Measurements from ENCODE around the gene SP4.

The SP4 gene

DNA sequence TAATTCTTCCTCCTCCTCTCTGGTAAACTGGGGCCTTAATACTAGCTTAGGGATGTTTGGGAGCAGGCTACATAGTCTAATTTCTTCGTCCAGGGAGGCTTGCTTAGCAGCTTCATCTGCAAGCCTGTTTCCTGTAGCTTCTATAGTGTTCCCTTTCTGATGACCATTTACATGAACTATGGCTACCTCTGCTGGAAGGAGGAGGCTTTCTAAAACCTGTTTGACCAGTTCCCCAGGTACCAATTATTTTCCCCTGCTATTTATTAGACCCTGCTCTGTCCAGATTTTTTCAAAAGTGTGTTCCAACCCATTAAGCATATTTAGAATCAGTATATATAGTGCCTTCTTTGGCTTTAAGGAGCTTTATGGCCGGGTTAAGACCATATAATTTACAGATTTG is 76.1 kb downstream of the SP4 start:
- ChIA-PET CTCF (interaction anchor here (1.1 kb wide), 1 partner anchor 22 kb away, joined by 3 read pairs; no protein-coding TSS in a partner anchor), POLR2A (no interaction called here)
- TF ChIP-seq, protein P1, sequence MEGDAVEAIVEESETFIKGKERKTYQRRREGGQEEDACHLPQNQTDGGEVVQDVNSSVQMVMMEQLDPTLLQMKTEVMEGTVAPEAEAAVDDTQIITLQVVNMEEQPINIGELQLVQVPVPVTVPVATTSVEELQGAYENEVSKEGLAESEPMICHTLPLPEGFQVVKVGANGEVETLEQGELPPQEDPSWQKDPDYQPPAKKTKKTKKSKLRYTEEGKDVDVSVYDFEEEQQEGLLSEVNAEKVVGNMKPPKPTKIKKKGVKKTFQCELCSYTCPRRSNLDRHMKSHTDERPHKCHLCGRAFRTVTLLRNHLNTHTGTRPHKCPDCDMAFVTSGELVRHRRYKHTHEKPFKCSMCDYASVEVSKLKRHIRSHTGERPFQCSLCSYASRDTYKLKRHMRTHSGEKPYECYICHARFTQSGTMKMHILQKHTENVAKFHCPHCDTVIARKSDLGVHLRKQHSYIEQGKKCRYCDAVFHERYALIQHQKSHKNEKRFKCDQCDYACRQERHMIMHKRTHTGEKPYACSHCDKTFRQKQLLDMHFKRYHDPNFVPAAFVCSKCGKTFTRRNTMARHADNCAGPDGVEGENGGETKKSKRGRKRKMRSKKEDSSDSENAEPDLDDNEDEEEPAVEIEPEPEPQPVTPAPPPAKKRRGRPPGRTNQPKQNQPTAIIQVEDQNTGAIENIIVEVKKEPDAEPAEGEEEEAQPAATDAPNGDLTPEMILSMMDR (IDR thresholded peaks at IDR 0.05; ENCODE audit: control extremely low read depth, extremely low read depth, low read depth, missing control alignments): no peak
- DNase-seq (ENCODE audit: extremely low spot score): no peak

DNA sequence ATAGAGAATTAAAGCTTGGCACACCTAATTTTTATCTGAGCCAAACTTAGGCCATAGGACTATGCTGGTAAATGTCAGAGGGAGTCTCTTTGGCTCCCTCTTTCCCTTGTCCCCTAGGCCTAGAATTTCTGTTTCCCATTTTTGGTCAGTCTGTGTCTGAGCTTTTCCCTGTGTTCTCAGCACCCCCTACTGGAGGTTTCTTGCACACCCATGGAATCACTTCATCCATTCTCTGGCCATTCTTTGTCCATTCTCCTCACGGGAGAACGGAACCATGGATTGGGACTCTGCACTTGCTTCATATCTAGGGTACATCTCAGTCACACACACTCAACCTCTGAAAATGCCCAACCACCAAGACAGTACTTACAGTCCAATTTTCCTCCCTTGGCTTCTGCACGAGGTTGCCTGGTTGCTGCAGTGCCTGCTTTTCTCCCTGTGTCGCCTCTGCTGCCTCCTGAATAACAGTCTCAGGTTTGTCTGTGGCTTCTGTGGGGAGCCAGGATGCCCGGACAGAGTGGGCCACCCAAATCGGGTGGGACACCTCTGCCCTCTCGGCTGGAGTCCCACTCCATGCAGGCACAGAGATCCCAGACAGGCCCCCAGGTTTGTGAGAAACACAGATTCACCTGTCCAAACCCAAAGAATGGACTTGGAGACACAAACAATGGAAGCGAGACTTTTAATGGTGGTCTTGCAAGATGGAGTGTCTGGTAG is 79.9 kb downstream of the SP4 start:
- DNase-seq (ENCODE audit: extremely low spot score): no peak
- POLR2A ChIA-PET: no interaction called here
- TF ChIP-seq, protein P1 (IDR thresholded peaks at IDR 0.05; ENCODE audit: control extremely low read depth, extremely low read depth, low read depth, missing control alignments): peak; percentile 20
- CTCF ChIA-PET: no interaction called here

DNA sequence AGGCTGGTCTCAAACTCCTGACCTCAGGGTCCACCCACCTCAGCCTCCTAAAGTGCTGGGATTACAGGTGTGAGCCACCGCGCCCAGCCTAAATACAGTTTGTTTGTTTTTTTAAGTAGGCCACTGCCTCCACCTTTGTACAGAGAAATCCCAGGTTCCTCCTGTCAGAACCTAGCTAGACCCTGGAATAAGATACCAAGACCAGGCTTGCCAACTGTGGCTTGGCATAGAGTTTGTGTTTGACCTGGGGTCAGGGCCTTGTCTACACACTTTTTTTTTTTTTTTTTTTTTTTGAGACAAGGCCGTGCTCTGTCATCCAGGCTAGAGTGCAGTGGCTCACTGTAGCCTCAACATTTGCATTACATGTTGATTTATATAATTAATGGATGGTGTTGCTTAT is 80.7 kb downstream of the SP4 start:
- ChIA-PET CTCF (no interaction called here), POLR2A (no interaction called here)
- DNase-seq (ENCODE audit: extremely low spot score): no peak
- TF ChIP-seq, protein P1 (IDR thresholded peaks at IDR 0.05; ENCODE audit: control extremely low read depth, extremely low read depth, low read depth, missing control alignments): no peak

DNA sequence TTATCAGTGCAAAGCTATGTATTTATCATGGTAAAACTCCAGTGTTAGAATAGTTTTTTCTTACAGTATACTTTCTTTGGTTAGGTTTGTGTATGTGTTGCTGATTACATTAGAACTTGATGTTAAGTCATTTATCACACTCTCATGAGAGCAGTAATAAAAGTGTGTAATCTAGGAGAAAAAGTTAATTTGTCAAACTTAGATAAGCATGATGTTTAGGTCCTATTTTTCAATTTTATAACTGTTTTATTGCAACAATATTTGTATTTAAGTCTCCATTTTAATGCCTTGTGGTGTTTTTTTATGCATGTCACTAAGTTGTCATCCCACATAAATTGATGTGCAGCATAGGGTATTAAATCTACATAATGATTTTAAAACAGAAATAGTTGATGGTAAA is 86.2 kb downstream of the SP4 start:
- ChIA-PET POLR2A (no interaction called here), CTCF (interaction anchor here (1.1 kb wide), 1 partner anchor 15 kb away, joined by 3 read pairs; no protein-coding TSS in a partner anchor)
- DNase-seq (ENCODE audit: extremely low spot score): no peak
- TF ChIP-seq, protein P1 (IDR thresholded peaks at IDR 0.05; ENCODE audit: control extremely low read depth, extremely low read depth, low read depth, missing control alignments): no peak

DNA sequence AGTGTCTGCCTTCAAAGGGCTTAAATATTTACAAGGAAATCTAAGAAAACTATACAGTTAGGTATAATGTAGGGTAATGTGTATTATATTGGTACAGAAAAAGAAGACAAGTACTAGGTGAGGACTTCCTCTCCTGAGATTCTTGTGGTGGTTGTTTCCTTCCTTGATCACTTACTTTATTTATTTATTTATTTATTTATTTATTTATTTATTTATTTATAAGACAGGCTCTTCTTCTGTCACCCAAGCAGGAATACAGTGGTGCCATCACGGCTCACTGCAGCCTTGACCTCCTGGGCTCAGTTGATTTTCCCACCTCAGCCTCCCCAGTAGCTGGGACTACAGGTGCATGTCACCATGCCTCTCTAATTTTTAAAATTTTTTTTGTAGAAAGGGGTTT is 96.8 kb downstream of the SP4 start:
- ChIA-PET CTCF (interaction anchor here (1.0 to 1.1 kb wide), 2 partner anchors 7 to 10 kb away, joined by 3 to 4 read pairs; no protein-coding TSS in a partner anchor), POLR2A (no interaction called here)
- DNase-seq (ENCODE audit: extremely low spot score): no peak
- TF ChIP-seq, protein P1 (IDR thresholded peaks at IDR 0.05; ENCODE audit: control extremely low read depth, extremely low read depth, low read depth, missing control alignments): no peak

DNA sequence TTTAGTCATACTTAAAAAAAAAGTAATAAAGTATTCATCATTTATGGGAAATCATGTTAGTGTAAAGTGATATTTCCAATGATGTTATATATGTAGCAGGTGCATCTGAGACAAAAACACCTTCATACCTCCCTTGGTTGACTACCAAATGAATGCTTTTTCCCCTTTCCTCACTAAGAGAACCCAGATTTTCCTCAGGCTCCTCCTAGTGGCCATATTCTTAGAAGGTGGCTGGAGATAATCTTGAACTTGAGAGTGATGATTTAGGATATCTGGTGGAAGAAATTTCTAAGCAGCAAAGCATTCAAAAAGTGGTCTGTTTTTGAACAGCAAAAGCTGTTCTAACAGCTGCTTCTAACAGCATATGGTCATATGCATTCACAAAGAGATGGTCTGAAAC is 98.1 kb downstream of the SP4 start:
- TF ChIP-seq, protein P1 (IDR thresholded peaks at IDR 0.05; ENCODE audit: control extremely low read depth, extremely low read depth, low read depth, missing control alignments): peak; percentile 31
- ChIA-PET CTCF (interaction anchor here (1.1 to 1.7 kb wide), 3 partner anchors 9 to 263 kb away, joined by 3 to 4 read pairs (median 3); no protein-coding TSS in a partner anchor), POLR2A (no interaction called here)
- no peak for DNase-seq (ENCODE audit: extremely low spot score)

Measured in GM10248 (cell line).